ENCODE results near the gene DACH1.

The DACH1 gene

GRCh38 chr13:71461892-71462291 is 405.1 kb downstream of the DACH1 start:
- no peaks in the 10 kb centered on the region for H3K4me1 ChIP-seq (ENCODE audit: low read depth, poor library complexity, severe bottlenecking)
- H3K36me3 ChIP-seq (ENCODE audit: insufficient read depth): no peaks in the 10 kb centered on the region
- H3K79me2 ChIP-seq (ENCODE audit: insufficient read depth, low read depth): no peaks in the 10 kb centered on the region
- no peak overlapping the region for H3K4me2 ChIP-seq
- no peak overlapping the region for H3K27ac ChIP-seq
- TF ChIP-seq CTCF (conservative IDR thresholded peaks at IDR 0.05; ENCODE audit: low read depth, low read length): no peak
- no peaks in the 10 kb centered on the region for H3K27me3 ChIP-seq (ENCODE audit: insufficient read depth, low read depth)
- no peak overlapping the region for H2AFZ ChIP-seq (ENCODE audit: low read depth)
- H4K20me1 ChIP-seq (ENCODE audit: insufficient read depth): no peaks in the 10 kb centered on the region
- no peak overlapping the region for H3K9ac ChIP-seq
- H3K4me3 ChIP-seq (IDR thresholded peaks at IDR 0.05; ENCODE audit: insufficient read depth, low read depth, low read length): no peak overlapping the region

GRCh38 chr13:71460211-71460610 is 406.8 kb downstream of the DACH1 start:
- Histone ChIP-seq H3K4me2 (no peak overlapping the region), H3K4me1 (ENCODE audit: low read depth, poor library complexity, severe bottlenecking) (no peaks in the 10 kb centered on the region), H3K4me3 (IDR thresholded peaks at IDR 0.05; ENCODE audit: insufficient read depth, low read depth, low read length) (no peak overlapping the region), H3K36me3 (ENCODE audit: insufficient read depth) (no peaks in the 10 kb centered on the region), H4K20me1 (ENCODE audit: insufficient read depth) (no peaks in the 10 kb centered on the region), H3K27me3 (ENCODE audit: insufficient read depth, low read depth) (no peaks in the 10 kb centered on the region), H2AFZ (ENCODE audit: low read depth) (no peak overlapping the region), H3K79me2 (ENCODE audit: insufficient read depth, low read depth) (no peaks in the 10 kb centered on the region), H3K27ac (no peak overlapping the region), H3K9ac (no peak overlapping the region)
- TF ChIP-seq CTCF (conservative IDR thresholded peaks at IDR 0.05; ENCODE audit: low read depth, low read length): no peak

GRCh38 chr13:71459708-71460107 is 407.3 kb downstream of the DACH1 start:
- Histone ChIP-seq H3K4me1 (ENCODE audit: low read depth, poor library complexity, severe bottlenecking) (no peaks in the 10 kb centered on the region), H3K4me3 (IDR thresholded peaks at IDR 0.05; ENCODE audit: insufficient read depth, low read depth, low read length) (no peak overlapping the region), H3K4me2 (no peak overlapping the region), H3K27ac (no peak overlapping the region), H3K27me3 (ENCODE audit: insufficient read depth, low read depth) (no peaks in the 10 kb centered on the region), H3K79me2 (ENCODE audit: insufficient read depth, low read depth) (no peaks in the 10 kb centered on the region), H3K9ac (no peak overlapping the region), H2AFZ (ENCODE audit: low read depth) (no peak overlapping the region), H3K36me3 (ENCODE audit: insufficient read depth) (no peaks in the 10 kb centered on the region), H4K20me1 (ENCODE audit: insufficient read depth) (no peaks in the 10 kb centered on the region)
- no peak for TF ChIP-seq CTCF (conservative IDR thresholded peaks at IDR 0.05; ENCODE audit: low read depth, low read length)

- Histone ChIP-seq H3K4me2 (no peak overlapping the region), H3K4me3 (IDR thresholded peaks at IDR 0.05; ENCODE audit: insufficient read depth, low read depth, low read length) (no peak overlapping the region), H3K79me2 (ENCODE audit: insufficient read depth, low read depth) (no peaks in the 10 kb centered on the region), H3K36me3 (ENCODE audit: insufficient read depth) (no peaks in the 10 kb centered on the region), H3K4me1 (ENCODE audit: low read depth, poor library complexity, severe bottlenecking) (no peaks in the 10 kb centered on the region), H2AFZ (ENCODE audit: low read depth) (no peak overlapping the region), H3K27me3 (ENCODE audit: insufficient read depth, low read depth) (no peaks in the 10 kb centered on the region), H4K20me1 (ENCODE audit: insufficient read depth) (no peaks in the 10 kb centered on the region), H3K9ac (no peak overlapping the region), H3K27ac (no peak overlapping the region)
- TF ChIP-seq CTCF (conservative IDR thresholded peaks at IDR 0.05; ENCODE audit: low read depth, low read length): no peak
Observed at GRCh38 chr13:71457645-71458044, 409.4 kb downstream of the DACH1 start.

- no peak overlapping the region for H3K4me2 ChIP-seq
- H3K27ac ChIP-seq: no peak overlapping the region
- H4K20me1 ChIP-seq (ENCODE audit: insufficient read depth): no peaks in the 10 kb centered on the region
- no peak overlapping the region for H3K4me3 ChIP-seq (IDR thresholded peaks at IDR 0.05; ENCODE audit: insufficient read depth, low read depth, low read length)
- H3K36me3 ChIP-seq (ENCODE audit: insufficient read depth): no peaks in the 10 kb centered on the region
- H3K79me2 ChIP-seq (ENCODE audit: insufficient read depth, low read depth): no peaks in the 10 kb centered on the region
- no peaks in the 10 kb centered on the region for H3K4me1 ChIP-seq (ENCODE audit: low read depth, poor library complexity, severe bottlenecking)
- H2AFZ ChIP-seq (ENCODE audit: low read depth): no peak overlapping the region
- no peak for TF ChIP-seq CTCF (conservative IDR thresholded peaks at IDR 0.05; ENCODE audit: low read depth, low read length)
- no peak overlapping the region for H3K9ac ChIP-seq
- H3K27me3 ChIP-seq (ENCODE audit: insufficient read depth, low read depth): no peaks in the 10 kb centered on the region
Observed at GRCh38 chr13:71456136-71456535, 410.9 kb downstream of the DACH1 start.

Measured in KMS-11 (cell line).